Adipocyte (in vitro differentiated cells): Measurements from ENCODE around the gene TRNP1.

Experiments used
- DNase-seq: peaks from one replicate; pipeline ENCODE4 v3.0.0-alpha.2; 2015; ENCODE audit warnings: low read depth
- H3K27me3 ChIP-seq: replicated peaks from 2 replicates; pipeline ENCODE4 v1.7.0; 2013; ENCODE audit warnings: mild to moderate bottlenecking, low read length, moderate library complexity; ENCODE audit not compliant: control insufficient read depth, insufficient read depth
- H3K36me3 ChIP-seq: 2 replicates; pipeline ENCODE4 v1.7.0; 2013; ENCODE audit warnings: low read length, mild to moderate bottlenecking, moderate library complexity; ENCODE audit not compliant: control insufficient read depth, insufficient read depth, severe bottlenecking
- H3K4me1 ChIP-seq: 2 replicates; pipeline ENCODE4 v1.7.0; 2013; ENCODE audit warnings: mild to moderate bottlenecking, low read length, moderate library complexity; ENCODE audit not compliant: control insufficient read depth, insufficient read depth
- H3K4me3 ChIP-seq: 2 replicates; pipeline ENCODE4 v1.7.0; 2013; ENCODE audit warnings: mild to moderate bottlenecking, low read length, moderate library complexity
- H3K9ac ChIP-seq: 2 replicates; pipeline ENCODE4 v1.7.0; 2013; ENCODE audit warnings: mild to moderate bottlenecking, low read length, moderate library complexity
- H3K9me3 ChIP-seq: 2 replicates; pipeline ENCODE4 v1.7.0; 2013; ENCODE audit warnings: mild to moderate bottlenecking, low read length, moderate library complexity; ENCODE audit not compliant: control insufficient read depth

The TRNP1 gene

DNA sequence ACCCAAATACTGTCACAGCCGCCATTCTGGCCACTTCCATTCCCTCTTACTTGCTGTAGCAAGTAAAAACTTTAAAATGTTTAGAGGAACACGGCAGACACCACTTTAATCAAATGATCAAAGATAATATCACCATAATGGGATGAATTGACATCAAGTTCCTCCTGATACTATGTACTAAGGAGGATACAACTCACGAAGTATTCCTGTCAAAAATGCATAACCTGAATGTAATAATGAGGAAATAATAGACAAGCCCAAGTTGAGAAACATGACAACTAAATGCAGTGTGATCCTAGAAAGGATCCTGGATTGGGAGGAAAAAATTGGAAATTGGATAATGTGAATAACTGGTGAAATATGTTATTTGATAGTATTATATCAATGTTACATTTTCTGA is 37.2 kb upstream of the TRNP1 start:
- H3K4me3 ChIP-seq = peak overlapping the region; percentile 30
- no peak for DNase-seq
- H3K4me1 ChIP-seq = peaks cover 8% of the 10 kb centered on the region
- H3K27me3 ChIP-seq = peaks cover 28% of the 10 kb centered on the region
- no peaks in the 10 kb centered on the region for H3K36me3 ChIP-seq
- H3K9me3 ChIP-seq = peaks cover 13% of the 10 kb centered on the region
- no peak overlapping the region for H3K9ac ChIP-seq

DNA sequence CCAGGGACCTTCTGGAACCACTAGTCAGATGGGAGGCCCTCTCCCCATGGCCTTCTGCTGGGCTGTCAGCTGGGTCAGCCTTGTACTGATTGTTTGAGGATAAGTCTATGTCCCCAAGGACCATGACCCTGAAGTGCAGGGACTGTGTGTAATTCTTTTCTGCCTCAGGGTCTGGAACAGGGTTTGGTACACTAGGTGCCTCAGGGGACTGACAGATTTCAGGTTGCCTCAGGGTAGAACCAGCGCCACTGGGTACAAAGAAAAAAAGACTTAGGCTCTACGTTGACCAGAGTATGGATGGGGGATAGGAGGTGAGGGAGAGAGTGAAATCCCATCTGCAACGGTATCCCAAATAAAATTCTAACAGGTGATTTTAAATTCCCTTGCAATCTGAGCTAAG is 36.2 kb upstream of the TRNP1 start:
- Histone ChIP-seq H3K9me3 (peaks cover 13% of the 10 kb centered on the region), H3K4me1 (peaks cover 8% of the 10 kb centered on the region), H3K4me3 (no peak overlapping the region), H3K9ac (no peak overlapping the region), H3K36me3 (no peaks in the 10 kb centered on the region), H3K27me3 (peaks cover 28% of the 10 kb centered on the region)
- no peak for DNase-seq

- peaks cover 28% of the 10 kb centered on the region for H3K27me3 ChIP-seq
- H3K4me3 ChIP-seq = no peak overlapping the region
- H3K4me1 ChIP-seq = peaks cover 8% of the 10 kb centered on the region
- no peak overlapping the region for H3K9ac ChIP-seq
- DNase-seq = no peak
- H3K9me3 ChIP-seq = peaks cover 13% of the 10 kb centered on the region
- no peaks in the 10 kb centered on the region for H3K36me3 ChIP-seq
These were observed 34.2 kb upstream of the TRNP1 start for GRCh38 chr1:26959270-26959669.

DNA sequence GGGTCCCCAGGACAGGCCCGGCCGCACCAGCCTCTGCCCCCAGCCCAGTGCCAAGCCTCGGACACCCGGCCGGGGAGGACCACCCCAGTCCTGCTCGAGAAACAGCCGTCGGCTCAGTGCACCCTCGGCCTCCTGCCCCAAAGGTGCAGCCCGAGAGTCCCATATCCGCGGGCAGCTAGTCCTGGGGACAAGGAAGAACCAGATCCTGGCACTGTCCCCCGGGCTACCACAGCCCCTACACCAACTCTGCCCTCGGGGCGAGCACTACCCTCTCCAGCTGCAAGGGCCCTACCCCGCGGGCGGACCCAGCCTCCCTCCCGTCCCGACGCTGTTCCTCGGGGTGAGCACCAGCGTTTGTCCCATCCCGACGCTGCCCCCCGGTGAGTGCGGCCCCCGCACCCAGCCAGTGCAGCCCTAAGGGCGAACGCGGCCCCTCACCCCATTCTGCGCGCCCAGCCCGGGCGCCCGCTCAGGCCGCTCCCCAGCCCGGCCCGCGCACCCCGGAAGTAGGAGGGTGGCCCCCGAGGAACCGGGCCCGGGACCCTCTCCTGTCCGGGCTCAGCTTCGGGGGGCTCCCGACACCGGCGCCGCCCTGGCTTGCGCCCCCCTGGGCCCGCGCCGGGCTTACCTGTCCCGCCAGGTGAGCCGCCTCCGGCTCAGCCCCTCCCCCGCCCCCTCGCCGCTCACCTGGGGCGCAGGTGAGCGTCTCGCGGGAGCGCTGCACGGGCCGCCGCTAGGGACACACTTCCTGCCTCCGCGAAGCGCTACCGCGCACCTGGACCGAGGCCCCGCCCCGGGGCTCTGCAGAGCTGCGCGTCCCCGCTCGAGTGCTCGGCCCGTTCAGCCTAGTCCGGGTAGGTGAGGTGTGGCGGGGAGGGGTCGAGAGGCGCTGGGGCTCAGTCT is 33.5 kb upstream of the TRNP1 start, which contains the start of gene KDF1:
Gene KDF1, minus strand, starts transcription at position 747 of the 903 bp plus-strand sequence. CDS start 8,088 bp downstream, outside the sequence.
- H3K9me3 ChIP-seq = peaks cover 13% of the 10 kb centered on the region
- H3K4me1 ChIP-seq = peaks cover 8% of the 10 kb centered on the region
- DNase-seq = no peak
- no peak within 1 kb of the TSS for H3K9ac ChIP-seq
- H3K27me3 ChIP-seq = peaks cover 28% of the 10 kb centered on the region
- H3K36me3 ChIP-seq = no peaks in the 10 kb centered on the region
- peak within 1 kb of the TSS; percentile 47 for H3K4me3 ChIP-seq

GRCh38 chr1:26960625-26960966 is 32.9 kb upstream of the TRNP1 start:
- peaks cover 8% of the 10 kb centered on the region for H3K4me1 ChIP-seq
- H3K27me3 ChIP-seq = peaks cover 28% of the 10 kb centered on the region
- H3K9ac ChIP-seq = no peak overlapping the region
- DNase-seq = no peak
- H3K4me3 ChIP-seq = no peak overlapping the region
- H3K9me3 ChIP-seq = peaks cover 13% of the 10 kb centered on the region
- no peaks in the 10 kb centered on the region for H3K36me3 ChIP-seq

- Histone ChIP-seq H3K4me1 (peaks cover 8% of the 10 kb centered on the region), H3K9ac (no peak overlapping the region), H3K27me3 (peaks cover 28% of the 10 kb centered on the region), H3K9me3 (peaks cover 1% of the 10 kb centered on the region), H3K36me3 (no peaks in the 10 kb centered on the region), H3K4me3 (no peak overlapping the region)
- DNase-seq = peak; percentile 89
These were observed 31.7 kb upstream of the TRNP1 start for GRCh38 chr1:26961826-26962225.

GRCh38 chr1:26965213-26965612 is 28.3 kb upstream of the TRNP1 start:
- Histone ChIP-seq H3K4me1 (peaks cover 2% of the 10 kb centered on the region), H3K9me3 (no peaks in the 10 kb centered on the region), H3K4me3 (no peak overlapping the region), H3K27me3 (peaks cover 10% of the 10 kb centered on the region), H3K9ac (no peak overlapping the region), H3K36me3 (no peaks in the 10 kb centered on the region)
- no peak for DNase-seq

DNA sequence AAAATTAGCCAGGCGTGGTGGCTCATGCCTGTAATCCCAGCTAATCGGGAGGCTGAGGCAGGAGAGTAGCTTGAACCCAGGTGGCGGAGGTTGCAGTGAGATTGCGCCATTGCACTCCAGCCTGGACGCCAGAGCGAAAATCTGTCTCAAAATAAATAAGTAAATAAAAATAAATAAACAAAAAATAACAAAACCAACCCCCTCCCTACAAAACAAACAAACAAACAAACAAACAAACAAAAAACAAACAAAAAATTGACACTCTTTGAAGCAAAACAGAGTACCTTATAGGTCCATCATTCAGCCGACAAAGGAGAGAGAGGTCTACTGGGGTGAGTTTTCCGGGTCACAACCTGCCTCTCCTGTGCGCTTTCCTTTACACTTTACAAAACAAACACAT is 27.9 kb upstream of the TRNP1 start:
- no peak for DNase-seq
- H3K36me3 ChIP-seq = no peaks in the 10 kb centered on the region
- no peak overlapping the region for H3K9ac ChIP-seq
- H3K4me3 ChIP-seq = no peak overlapping the region
- H3K27me3 ChIP-seq = peaks cover 6% of the 10 kb centered on the region
- peaks cover 2% of the 10 kb centered on the region for H3K4me1 ChIP-seq
- H3K9me3 ChIP-seq = no peaks in the 10 kb centered on the region

GRCh38 chr1:26970810-26971209 is 22.7 kb upstream of the TRNP1 start:
- Histone ChIP-seq H3K9me3 (no peaks in the 10 kb centered on the region), H3K36me3 (no peaks in the 10 kb centered on the region), H3K9ac (no peak overlapping the region), H3K4me3 (no peak overlapping the region), H3K4me1 (peaks cover 10% of the 10 kb centered on the region), H3K27me3 (peaks cover 2% of the 10 kb centered on the region)
- DNase-seq = no peak

- H3K9ac ChIP-seq = no peak overlapping the region
- no peaks in the 10 kb centered on the region for H3K36me3 ChIP-seq
- H3K27me3 ChIP-seq = no peaks in the 10 kb centered on the region
- no peak for DNase-seq
- H3K4me1 ChIP-seq = peaks cover 10% of the 10 kb centered on the region
- H3K4me3 ChIP-seq = no peak overlapping the region
- H3K9me3 ChIP-seq = no peaks in the 10 kb centered on the region
These were observed 21.9 kb upstream of the TRNP1 start for GRCh38 chr1:26971590-26971989.

GRCh38 chr1:26972390-26972789 is 21.1 kb upstream of the TRNP1 start:
- no peak for DNase-seq
- no peak overlapping the region for H3K9ac ChIP-seq
- H3K4me3 ChIP-seq = no peak overlapping the region
- H3K4me1 ChIP-seq = peaks cover 10% of the 10 kb centered on the region
- H3K36me3 ChIP-seq = no peaks in the 10 kb centered on the region
- no peaks in the 10 kb centered on the region for H3K27me3 ChIP-seq
- H3K9me3 ChIP-seq = no peaks in the 10 kb centered on the region
